ENCODE results near the gene MGA. TPM values are rescaled to one million over a fixed set of nuclear protein-coding genes. Genes with fewer than 3 reads are reported as not detected.

MGA gene
- total RNA-seq, 1 experiment from 2014 or later, result 35.9 TPM

DNA sequence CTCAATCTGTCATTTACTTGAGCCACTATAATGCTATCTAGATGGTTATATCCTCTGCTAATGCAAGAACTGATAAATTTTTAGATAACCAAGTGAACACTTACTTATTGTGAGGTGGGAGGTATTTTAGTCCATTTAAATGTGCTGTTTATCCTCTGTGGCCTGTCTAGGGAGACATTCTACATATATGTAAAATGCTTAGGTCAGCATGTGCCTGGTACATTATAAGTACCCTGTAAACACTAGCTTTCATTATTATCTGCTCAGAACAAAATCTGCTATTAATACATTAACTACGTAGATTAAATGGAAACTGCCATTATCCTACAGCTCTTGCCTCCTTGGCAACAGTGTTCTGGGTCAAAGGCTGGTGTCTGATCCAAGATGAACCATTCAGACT is 72.3 kb downstream of the MGA start:
- TF ChIP-seq, protein P1, sequence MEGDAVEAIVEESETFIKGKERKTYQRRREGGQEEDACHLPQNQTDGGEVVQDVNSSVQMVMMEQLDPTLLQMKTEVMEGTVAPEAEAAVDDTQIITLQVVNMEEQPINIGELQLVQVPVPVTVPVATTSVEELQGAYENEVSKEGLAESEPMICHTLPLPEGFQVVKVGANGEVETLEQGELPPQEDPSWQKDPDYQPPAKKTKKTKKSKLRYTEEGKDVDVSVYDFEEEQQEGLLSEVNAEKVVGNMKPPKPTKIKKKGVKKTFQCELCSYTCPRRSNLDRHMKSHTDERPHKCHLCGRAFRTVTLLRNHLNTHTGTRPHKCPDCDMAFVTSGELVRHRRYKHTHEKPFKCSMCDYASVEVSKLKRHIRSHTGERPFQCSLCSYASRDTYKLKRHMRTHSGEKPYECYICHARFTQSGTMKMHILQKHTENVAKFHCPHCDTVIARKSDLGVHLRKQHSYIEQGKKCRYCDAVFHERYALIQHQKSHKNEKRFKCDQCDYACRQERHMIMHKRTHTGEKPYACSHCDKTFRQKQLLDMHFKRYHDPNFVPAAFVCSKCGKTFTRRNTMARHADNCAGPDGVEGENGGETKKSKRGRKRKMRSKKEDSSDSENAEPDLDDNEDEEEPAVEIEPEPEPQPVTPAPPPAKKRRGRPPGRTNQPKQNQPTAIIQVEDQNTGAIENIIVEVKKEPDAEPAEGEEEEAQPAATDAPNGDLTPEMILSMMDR (IDR thresholded peaks at IDR 0.05), result no peak
- TF ChIP-seq, protein P2, sequence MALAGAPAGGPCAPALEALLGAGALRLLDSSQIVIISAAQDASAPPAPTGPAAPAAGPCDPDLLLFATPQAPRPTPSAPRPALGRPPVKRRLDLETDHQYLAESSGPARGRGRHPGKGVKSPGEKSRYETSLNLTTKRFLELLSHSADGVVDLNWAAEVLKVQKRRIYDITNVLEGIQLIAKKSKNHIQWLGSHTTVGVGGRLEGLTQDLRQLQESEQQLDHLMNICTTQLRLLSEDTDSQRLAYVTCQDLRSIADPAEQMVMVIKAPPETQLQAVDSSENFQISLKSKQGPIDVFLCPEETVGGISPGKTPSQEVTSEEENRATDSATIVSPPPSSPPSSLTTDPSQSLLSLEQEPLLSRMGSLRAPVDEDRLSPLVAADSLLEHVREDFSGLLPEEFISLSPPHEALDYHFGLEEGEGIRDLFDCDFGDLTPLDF (CRISPR knock-in tag; IDR thresholded peaks at IDR 0.05), result no peak
- TF ChIP-seq, protein P3, sequence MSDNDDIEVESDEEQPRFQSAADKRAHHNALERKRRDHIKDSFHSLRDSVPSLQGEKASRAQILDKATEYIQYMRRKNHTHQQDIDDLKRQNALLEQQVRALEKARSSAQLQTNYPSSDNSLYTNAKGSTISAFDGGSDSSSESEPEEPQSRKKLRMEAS (CRISPR knock-in tag; IDR thresholded peaks at IDR 0.05), result no peak
- no peak for TF ChIP-seq CREB1 (CRISPR knock-in tag; IDR thresholded peaks at IDR 0.05)
- TF ChIP-seq NR1H2 (CRISPR knock-in tag; IDR thresholded peaks at IDR 0.05), result no peak
- no peak for TF ChIP-seq KAT7 (CRISPR knock-in tag; IDR thresholded peaks at IDR 0.05; ENCODE audit: borderline replicate concordance)
- no peak for TF ChIP-seq ELF4 (CRISPR knock-in tag; IDR thresholded peaks at IDR 0.05; ENCODE audit: low read depth)
- TF ChIP-seq, protein P4, sequence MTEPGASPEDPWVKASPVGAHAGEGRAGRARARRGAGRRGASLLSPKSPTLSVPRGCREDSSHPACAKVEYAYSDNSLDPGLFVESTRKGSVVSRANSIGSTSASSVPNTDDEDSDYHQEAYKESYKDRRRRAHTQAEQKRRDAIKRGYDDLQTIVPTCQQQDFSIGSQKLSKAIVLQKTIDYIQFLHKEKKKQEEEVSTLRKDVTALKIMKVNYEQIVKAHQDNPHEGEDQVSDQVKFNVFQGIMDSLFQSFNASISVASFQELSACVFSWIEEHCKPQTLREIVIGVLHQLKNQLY (CRISPR knock-in tag; IDR thresholded peaks at IDR 0.05), result no peak
- TF ChIP-seq PREB (CRISPR knock-in tag; IDR thresholded peaks at IDR 0.05; ENCODE audit: borderline replicate concordance), result no peak

DNA sequence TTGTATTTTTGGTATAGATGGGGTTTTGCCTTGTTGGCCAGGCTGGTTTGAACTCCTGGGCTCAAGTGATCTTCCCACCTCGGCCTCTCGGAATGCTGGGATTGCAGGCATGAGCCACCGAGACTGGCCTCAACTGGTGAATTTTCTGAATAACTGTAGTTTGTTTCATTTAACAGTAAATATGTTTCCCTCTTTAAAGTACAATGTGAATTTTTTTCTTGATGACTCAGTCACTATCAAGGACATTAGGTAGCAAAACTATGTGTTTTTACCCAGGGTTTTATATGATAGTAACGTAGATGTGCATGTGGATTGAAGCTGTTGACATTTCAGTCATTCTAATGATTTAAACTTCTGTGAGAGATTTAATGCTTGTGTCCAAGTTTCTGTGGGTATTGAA is 73.9 kb downstream of the MGA start:
- no peaks in the 10 kb centered on the region for H3K4me1 Mint-ChIP-seq
- no peaks in the 10 kb centered on the region for H3K9me3 Mint-ChIP-seq
- POLR2A ChIA-PET, result no interaction called here
- no peak overlapping the region for H3K27ac Mint-ChIP-seq
- peaks cover 34% of the 10 kb centered on the region for H3K36me3 Mint-ChIP-seq
- CTCF ChIA-PET, result no interaction called here
- no peaks in the 10 kb centered on the region for H3K27me3 Mint-ChIP-seq (ENCODE audit: low read depth)
- no peak overlapping the region for H3K4me3 Mint-ChIP-seq
- TF ChIP-seq PRRX2 (CRISPR knock-in tag; IDR thresholded peaks at IDR 0.05) (no peak), ZNF423 (CRISPR knock-in tag; IDR thresholded peaks at IDR 0.05) (no peak), GTF2I (CRISPR knock-in tag; conservative IDR thresholded peaks at IDR 0.05) (no peak), SOX15 (CRISPR knock-in tag; IDR thresholded peaks at IDR 0.05) (no peak)
- ATAC-seq (no peak), DNase-seq (ENCODE audit: low spot score) (no peak)

More for the DNA sequence above, 72.3 kb downstream of the MGA start:
- ATAC-seq (no peak), DNase-seq (ENCODE audit: low spot score) (no peak)
- Mint-ChIP-seq H3K4me1 (no peaks in the 10 kb centered on the region), H3K27me3 (ENCODE audit: low read depth) (no peaks in the 10 kb centered on the region), H3K9me3 (no peaks in the 10 kb centered on the region), H3K27ac (no peak overlapping the region), H3K36me3 (peaks cover 35% of the 10 kb centered on the region), H3K4me3 (no peak overlapping the region)
- CTCF ChIA-PET, result no interaction called here
- POLR2A ChIA-PET, result interaction anchor here (0.6 kb wide), 1 partner anchor 41 kb away, joined by 4 read pairs; no protein-coding TSS in a partner anchor

DNA sequence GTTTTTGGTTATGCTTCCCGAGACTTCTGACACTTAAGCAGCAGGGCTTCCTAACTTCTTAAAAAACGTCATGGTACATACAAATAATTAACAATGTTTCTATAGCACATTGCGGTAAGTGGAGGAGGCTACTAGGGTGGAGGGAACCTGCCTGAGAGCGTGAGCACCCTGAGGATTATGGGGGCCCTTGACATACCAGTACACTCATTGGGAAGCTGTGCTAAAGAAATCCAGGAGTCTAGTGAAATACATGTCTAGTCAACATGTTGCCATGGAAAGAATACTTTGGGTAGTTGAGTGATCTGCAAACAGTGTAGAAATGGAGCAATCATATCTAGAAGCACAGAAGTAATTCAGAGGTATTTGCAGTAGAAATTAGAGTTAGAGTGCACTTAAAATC is 74.8 kb downstream of the MGA start:
- Mint-ChIP-seq H3K4me3 (no peak overlapping the region), H3K27me3 (ENCODE audit: low read depth) (no peaks in the 10 kb centered on the region), H3K4me1 (no peaks in the 10 kb centered on the region), H3K36me3 (peaks cover 32% of the 10 kb centered on the region), H3K9me3 (no peaks in the 10 kb centered on the region), H3K27ac (no peak overlapping the region)
- ChIA-PET POLR2A (interaction anchor here (0.7 kb wide), 1 partner anchor 219 kb away, joined by 4 read pairs; no protein-coding TSS in a partner anchor), CTCF (interaction anchor here (0.8 kb wide), 1 partner anchor 131 kb away, joined by 3 read pairs; no protein-coding TSS in a partner anchor)
- DNase-seq (ENCODE audit: low spot score), result no peak
- ATAC-seq, result no peak
- no peak for TF ChIP-seq SOX15 (CRISPR knock-in tag; IDR thresholded peaks at IDR 0.05)
- TF ChIP-seq ZSCAN18 (CRISPR knock-in tag; IDR thresholded peaks at IDR 0.05), result no peak
- no peak for TF ChIP-seq ARID4B (CRISPR knock-in tag; IDR thresholded peaks at IDR 0.05; ENCODE audit: borderline replicate concordance)
- TF ChIP-seq NR1H2 (CRISPR knock-in tag; IDR thresholded peaks at IDR 0.05), result no peak
- TF ChIP-seq, protein P5, sequence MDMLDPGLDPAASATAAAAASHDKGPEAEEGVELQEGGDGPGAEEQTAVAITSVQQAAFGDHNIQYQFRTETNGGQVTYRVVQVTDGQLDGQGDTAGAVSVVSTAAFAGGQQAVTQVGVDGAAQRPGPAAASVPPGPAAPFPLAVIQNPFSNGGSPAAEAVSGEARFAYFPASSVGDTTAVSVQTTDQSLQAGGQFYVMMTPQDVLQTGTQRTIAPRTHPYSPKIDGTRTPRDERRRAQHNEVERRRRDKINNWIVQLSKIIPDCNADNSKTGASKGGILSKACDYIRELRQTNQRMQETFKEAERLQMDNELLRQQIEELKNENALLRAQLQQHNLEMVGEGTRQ (CRISPR knock-in tag; IDR thresholded peaks at IDR 0.05), result no peak
- TF ChIP-seq RORB (CRISPR knock-in tag; IDR thresholded peaks at IDR 0.05), result no peak
- TF ChIP-seq, protein P6, sequence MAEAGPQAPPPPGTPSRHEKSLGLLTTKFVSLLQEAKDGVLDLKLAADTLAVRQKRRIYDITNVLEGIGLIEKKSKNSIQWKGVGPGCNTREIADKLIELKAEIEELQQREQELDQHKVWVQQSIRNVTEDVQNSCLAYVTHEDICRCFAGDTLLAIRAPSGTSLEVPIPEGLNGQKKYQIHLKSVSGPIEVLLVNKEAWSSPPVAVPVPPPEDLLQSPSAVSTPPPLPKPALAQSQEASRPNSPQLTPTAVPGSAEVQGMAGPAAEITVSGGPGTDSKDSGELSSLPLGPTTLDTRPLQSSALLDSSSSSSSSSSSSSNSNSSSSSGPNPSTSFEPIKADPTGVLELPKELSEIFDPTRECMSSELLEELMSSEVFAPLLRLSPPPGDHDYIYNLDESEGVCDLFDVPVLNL (CRISPR knock-in tag; IDR thresholded peaks at IDR 0.05; ENCODE audit: borderline replicate concordance, low read depth), result no peak

Measured in WTC11 (cell line).